GM12874 (cell line): ENCODE data around the gene HES5.
A peak's percentile ranks its signal among the peaks of the same experiment; 100 is the strongest.

ENCODE experiments used
- TF ChIP-seq, protein P1 (sequence below): IDR thresholded peaks from 2 replicates; pipeline ENCODE4 v1.5.1; 2011; ENCODE audit warnings: low read depth, mild to moderate bottlenecking, control low read depth, low read length, moderate library complexity; ENCODE audit not compliant: insufficient read depth

Gene HES5

GRCh38 chr1:2552189-2552588, 22.1 kb upstream of the HES5 start:
- TF ChIP-seq, protein P1, sequence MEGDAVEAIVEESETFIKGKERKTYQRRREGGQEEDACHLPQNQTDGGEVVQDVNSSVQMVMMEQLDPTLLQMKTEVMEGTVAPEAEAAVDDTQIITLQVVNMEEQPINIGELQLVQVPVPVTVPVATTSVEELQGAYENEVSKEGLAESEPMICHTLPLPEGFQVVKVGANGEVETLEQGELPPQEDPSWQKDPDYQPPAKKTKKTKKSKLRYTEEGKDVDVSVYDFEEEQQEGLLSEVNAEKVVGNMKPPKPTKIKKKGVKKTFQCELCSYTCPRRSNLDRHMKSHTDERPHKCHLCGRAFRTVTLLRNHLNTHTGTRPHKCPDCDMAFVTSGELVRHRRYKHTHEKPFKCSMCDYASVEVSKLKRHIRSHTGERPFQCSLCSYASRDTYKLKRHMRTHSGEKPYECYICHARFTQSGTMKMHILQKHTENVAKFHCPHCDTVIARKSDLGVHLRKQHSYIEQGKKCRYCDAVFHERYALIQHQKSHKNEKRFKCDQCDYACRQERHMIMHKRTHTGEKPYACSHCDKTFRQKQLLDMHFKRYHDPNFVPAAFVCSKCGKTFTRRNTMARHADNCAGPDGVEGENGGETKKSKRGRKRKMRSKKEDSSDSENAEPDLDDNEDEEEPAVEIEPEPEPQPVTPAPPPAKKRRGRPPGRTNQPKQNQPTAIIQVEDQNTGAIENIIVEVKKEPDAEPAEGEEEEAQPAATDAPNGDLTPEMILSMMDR, result no peak

- TF ChIP-seq, protein P1, result peak; percentile 93
These were observed 18.1 kb upstream of the HES5 start for GRCh38 chr1:2548068-2548589.

DNA sequence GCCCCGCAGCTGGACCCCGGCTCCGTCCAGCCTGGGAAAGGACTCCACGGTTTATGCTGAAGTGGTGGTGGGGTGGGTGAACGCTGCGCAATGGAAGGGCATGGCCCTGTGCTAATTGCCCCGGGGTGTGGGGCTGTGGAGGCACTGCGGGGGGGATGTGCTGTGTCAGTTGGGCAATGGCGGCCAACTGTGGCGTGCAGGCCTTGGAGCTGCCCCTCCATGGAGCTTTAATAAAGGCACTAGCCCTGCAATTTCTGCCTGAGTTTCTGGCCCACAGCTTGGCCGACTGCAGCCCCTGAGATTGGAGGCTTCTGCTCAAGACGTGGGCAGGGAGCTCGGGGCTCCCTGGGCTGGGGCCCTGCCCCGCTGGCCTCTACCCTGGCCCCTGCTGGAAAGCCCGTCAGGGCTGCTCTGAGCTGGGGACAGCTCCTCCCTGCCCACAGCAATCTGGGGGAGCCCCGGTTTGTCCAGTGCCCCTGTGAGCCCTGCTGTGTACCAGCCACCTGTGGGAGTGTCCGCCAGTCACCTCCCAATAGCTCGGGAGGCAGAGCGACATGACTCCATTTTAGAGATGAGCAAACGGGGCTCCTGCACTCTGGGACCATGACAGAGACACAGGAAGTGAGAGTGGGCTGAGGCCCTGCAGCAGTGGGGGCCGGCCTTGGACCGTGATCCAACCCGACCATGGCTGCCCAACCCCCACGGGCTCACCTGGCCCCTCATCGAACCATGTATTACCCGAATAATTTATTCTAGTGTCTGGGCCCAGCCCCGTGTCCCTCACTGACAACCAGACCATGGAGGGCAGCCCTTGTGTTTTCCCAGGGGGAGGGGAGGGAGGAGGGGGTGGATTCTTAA, 17.4 kb upstream of the HES5 start:
- TF ChIP-seq, protein P1, result no peak

GRCh38 chr1:2546515-2547209, 16.6 kb upstream of the HES5 start:
- TF ChIP-seq, protein P1, result no peak

- TF ChIP-seq, protein P1, result no peak
These were observed 15.9 kb upstream of the HES5 start for GRCh38 chr1:2545754-2546514.

DNA sequence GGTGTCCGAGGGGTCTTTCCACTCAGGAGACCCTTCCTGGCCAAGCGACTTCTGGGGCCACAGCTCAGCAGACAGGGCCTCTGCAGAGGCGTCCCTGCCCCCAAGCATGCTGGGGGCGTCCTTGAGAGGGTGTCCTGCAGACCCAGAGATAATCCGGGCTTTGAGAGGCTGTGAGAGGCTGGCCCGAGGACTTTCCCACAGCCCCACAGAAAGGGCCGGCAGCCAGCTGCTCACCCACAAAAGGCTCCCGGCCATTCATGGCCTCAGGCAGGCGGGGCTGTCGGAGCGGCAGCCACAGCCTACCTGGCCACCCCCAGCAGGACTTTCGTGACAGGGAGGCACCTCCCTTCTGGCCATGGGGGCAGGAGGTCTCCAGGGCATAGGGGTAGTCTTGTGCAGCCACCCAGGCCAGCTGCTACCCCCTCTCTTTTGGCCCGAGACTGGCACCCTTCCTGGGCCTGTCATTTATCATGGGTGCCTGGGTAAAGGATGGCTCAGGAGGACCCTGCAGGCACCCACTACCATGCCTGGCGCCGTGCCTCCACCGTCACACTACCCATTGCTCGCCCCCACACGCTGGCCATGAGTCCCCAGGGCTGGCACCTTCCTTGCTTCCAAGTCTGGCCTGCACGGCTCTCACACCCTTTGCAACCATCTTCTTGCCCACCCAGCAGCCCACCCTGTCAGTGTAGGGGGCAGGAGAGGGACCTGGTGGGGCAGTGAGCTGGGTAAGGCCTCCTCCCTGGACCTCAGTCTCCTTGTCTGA, 15.0 kb upstream of the HES5 start:
- TF ChIP-seq, protein P1, result no peak
